DND-41 (cell line): ENCODE results near the gene SPOCK2.

Experiments
- EZH2 ChIP-seq: IDR thresholded peaks from 3 replicates; pipeline ENCODE4 v1.6.1; 2012; ENCODE audit warnings: borderline replicate concordance, low read depth, mild to moderate bottlenecking, moderate library complexity, low read length, inconsistent platforms; ENCODE audit not compliant: severe bottlenecking
- TF ChIP-seq, protein P1 (sequence below): IDR thresholded peaks from 2 replicates; pipeline ENCODE4 v1.5.1; 2012; ENCODE audit warnings: borderline replicate concordance, low read length, moderate library complexity, mild to moderate bottlenecking; ENCODE audit not compliant: poor library complexity, severe bottlenecking; ENCODE audit errors: extremely low read depth

DNA sequence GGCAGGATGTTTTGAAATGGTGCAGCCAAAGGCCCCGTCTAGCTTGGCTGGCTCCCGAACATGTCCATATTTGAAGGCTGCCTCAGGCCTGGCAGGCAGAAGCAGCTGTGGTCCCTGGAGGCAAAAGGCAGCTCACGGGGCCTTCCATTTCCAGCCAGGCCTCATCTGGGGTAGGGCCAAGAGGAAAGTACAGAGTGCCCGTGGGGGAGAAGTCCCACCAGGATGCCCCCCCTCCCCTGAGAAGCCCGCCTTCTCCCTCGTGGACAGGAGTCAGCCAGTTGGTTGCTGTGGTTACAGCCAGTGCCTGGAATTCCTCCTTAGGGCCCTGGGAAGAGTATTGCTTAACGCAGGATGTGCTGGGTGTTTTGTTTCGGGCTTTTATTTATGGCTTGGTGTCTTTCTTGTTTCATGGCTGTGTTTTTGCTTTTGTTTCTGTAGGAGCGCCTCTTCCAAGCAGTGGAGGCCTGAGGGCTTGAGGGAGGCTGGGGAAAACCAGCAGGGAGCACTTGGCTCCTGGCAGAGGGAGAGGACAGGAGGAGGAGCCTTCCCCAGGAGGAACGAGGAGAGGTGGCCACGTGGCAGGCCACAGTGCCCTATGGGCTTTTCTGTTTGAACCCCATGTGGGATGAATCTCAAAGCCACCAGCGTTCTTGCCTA lies 78.8 kb downstream of the SPOCK2 start:
- TF ChIP-seq, protein P1, sequence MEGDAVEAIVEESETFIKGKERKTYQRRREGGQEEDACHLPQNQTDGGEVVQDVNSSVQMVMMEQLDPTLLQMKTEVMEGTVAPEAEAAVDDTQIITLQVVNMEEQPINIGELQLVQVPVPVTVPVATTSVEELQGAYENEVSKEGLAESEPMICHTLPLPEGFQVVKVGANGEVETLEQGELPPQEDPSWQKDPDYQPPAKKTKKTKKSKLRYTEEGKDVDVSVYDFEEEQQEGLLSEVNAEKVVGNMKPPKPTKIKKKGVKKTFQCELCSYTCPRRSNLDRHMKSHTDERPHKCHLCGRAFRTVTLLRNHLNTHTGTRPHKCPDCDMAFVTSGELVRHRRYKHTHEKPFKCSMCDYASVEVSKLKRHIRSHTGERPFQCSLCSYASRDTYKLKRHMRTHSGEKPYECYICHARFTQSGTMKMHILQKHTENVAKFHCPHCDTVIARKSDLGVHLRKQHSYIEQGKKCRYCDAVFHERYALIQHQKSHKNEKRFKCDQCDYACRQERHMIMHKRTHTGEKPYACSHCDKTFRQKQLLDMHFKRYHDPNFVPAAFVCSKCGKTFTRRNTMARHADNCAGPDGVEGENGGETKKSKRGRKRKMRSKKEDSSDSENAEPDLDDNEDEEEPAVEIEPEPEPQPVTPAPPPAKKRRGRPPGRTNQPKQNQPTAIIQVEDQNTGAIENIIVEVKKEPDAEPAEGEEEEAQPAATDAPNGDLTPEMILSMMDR, result no peak
- TF ChIP-seq EZH2, result no peak
